ENCODE measurements around the gene TMEM218.

Gene TMEM218

DNA sequence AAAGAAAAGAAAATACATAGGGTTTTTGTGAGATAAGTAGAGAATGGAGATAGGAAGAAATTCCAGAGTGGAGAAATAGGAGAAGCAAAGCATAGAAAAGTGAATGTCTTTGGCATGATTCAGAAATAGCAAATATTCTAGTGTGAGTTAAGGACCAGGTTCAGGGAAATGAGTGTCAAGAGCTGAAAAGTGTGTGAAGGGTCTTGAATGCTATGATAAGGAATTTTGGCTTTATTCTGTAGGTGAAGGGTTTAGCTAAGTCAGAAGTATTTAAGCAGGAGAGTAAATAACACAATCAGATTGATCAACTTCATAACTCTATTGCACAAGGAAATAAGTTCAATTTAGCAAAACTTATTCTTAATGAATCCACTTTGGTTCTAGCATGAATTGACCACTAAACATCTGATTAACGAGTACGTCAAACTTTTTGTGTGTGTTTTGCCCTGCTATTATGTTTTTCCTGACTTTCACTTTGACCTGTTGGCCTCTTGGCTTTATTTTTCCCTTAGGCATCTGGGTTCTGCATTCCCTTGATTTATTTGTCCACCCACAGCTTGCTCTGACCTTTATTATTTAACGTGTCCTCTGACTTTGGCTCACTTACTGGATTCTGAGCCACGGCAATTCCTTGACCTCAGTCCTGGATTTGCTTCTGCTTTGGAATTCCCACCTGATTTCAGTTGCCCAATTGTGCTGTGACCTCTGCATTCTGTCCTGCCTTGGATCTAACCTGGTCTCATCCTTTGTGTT, 11.9 kb upstream of the TMEM218 start:
- no peak for TF ChIP-seq JUND (IDR thresholded peaks at IDR 0.05; ENCODE audit: low read depth)
- DNase-seq (ENCODE audit: low read depth in 1 of 2, low spot score in 1 of 2) = no peak
- in situ Hi-C loops (cut with HindIII; ENCODE audit: low pct_unique_long_range_greater_than_20kb, low sequenced_read_pairs) = no loop called here

DNA sequence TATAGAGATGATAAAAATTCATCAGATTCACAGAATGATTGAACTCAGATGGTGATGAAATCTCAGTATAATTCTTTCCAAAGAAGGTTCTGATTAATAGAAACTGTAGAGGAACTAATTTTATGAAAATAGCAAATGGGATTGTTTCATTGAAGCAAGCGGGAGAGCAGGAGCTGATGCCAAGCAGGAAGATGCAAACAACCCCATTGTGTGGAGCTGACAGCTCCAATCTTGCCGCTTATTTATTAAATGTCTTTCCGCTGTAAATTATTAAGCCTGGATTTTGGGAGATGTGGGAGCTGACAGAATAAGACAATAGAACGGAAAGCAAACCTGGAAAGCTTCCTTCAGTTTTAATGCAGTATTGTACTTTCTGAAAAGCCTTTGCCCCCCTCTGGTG, 6.0 kb upstream of the TMEM218 start:
- in situ Hi-C loops (cut with HindIII; ENCODE audit: low pct_unique_long_range_greater_than_20kb, low sequenced_read_pairs) = no loop called here

DNA sequence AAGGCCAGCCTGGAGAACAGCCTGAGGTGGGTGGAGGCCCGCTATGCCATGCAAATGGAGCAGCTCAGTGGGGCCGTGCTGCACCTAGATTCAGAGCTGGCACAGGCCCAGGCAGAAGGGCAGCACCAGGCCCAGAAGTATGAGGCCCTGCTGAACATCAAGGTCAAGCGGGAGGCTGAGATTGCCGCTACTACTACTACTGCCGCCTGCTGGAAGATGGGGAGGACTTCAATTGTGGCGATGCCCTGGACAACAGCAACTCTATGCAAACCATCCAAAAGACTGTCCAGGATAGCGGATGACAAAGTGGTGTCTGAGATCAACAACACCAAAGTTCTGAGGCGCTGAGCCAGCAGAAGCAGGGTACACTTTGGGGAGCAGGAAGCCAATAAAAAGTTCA, 3.1 kb upstream of the TMEM218 start:
- no peak for TF ChIP-seq JUND (IDR thresholded peaks at IDR 0.05; ENCODE audit: low read depth)
- no peak for DNase-seq (ENCODE audit: low read depth in 1 of 2, low spot score in 1 of 2)
- in situ Hi-C loops (cut with HindIII; ENCODE audit: low pct_unique_long_range_greater_than_20kb, low sequenced_read_pairs) = no loop called here

More for the DNA sequence above, 6.0 kb upstream of the TMEM218 start:
- TF ChIP-seq JUND (IDR thresholded peaks at IDR 0.05; ENCODE audit: low read depth) = no peak
- DNase-seq (ENCODE audit: low read depth in 1 of 2, low spot score in 1 of 2) = no peak

DNA sequence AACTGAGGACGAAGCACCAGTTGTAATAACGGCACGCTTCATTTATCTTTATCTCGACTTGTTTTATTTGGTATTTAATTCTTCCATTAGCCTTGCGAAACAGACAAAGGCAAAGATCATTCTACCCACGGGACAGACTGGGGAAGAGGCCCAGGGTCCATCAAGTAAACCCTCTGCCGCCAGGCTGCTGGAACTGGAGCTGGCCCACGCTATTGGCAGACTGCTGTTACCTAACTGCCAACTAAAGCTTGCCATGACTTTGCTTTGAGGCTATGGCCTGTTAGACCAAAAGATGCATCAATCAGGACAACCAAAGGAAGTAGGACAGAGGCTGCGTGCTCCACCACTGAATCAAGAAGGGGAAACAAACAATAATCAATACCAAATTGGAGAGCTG, 780 bp upstream of the TMEM218 start:
- DNase-seq (ENCODE audit: low read depth in 1 of 2, low spot score in 1 of 2) = no peak
- in situ Hi-C loops (cut with HindIII; ENCODE audit: low pct_unique_long_range_greater_than_20kb, low sequenced_read_pairs) = no loop called here
- TF ChIP-seq JUND (IDR thresholded peaks at IDR 0.05; ENCODE audit: low read depth) = no peak

DNA sequence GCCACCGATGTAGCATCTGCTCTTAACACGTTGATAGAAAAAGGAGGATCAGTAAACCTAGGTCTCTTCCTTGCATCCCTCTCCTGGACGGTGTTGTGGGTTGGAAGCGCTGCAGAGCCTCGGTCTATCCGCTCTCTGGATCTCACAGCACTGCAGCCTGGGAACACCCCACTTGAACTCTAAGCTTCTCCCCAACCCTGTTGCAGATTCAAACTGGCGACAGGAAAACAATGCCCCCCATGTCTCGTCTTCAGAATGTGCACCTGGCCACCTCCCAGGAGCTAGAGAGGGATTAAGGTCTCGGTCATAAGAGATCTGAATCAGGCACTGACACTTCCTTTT, 454 bp downstream of the TMEM218 start:
- in situ Hi-C loops (cut with HindIII; ENCODE audit: low pct_unique_long_range_greater_than_20kb, low sequenced_read_pairs) = no loop called here
- peak in 1 of 2 experiments; percentile 41 for DNase-seq (ENCODE audit: low read depth in 1 of 2, low spot score in 1 of 2)
- TF ChIP-seq JUND (IDR thresholded peaks at IDR 0.05; ENCODE audit: low read depth) = no peak

DNA sequence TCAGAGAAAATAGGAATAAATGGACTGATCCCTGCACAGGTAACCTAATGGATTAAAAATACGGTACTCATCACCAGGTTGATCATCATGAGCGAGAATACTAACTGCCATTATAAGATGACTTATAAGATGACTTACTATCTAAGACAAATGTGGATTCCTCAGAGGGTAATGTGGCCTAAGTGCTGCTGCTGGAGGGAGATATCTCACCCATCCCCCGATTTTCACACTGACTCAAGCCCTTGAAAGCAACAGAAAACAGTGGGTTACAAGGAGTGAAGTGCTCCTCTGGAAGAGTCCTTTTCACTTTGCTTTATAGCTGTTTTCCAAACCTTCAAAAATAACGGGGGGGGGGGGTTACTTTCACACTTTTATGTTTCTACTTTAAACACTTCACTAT, 920 bp downstream of the TMEM218 start:
- TF ChIP-seq JUND (IDR thresholded peaks at IDR 0.05; ENCODE audit: low read depth) = no peak
- DNase-seq (ENCODE audit: low read depth in 1 of 2, low spot score in 1 of 2) = no peak

DNA sequence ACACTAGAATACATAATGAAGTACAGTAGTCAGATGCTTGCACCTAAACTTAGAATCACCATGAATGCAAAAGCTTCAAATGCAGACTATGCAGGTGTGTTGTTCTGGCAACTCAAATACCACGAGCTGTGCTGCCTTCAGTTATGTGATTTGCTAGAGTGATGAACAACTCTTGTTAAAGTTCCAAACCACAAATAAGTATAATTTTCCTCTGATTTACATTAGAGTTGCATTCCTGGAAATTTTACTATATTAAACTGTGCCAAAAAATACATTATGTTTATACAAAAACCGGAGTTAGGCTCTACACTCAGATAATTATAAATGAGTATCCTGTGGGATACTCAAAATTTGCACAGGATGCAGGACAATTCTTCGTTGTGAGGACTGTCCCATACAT, 3.0 kb downstream of the TMEM218 start:
- DNase-seq (ENCODE audit: low read depth in 1 of 2, low spot score in 1 of 2) = no peak
- no peak for TF ChIP-seq JUND (IDR thresholded peaks at IDR 0.05; ENCODE audit: low read depth)
- in situ Hi-C loops (cut with HindIII; ENCODE audit: low pct_unique_long_range_greater_than_20kb, low sequenced_read_pairs) = no loop called here

More for the DNA sequence above, 920 bp downstream of the TMEM218 start:
- in situ Hi-C loops (cut with HindIII; ENCODE audit: low pct_unique_long_range_greater_than_20kb, low sequenced_read_pairs) = no loop called here

DNA sequence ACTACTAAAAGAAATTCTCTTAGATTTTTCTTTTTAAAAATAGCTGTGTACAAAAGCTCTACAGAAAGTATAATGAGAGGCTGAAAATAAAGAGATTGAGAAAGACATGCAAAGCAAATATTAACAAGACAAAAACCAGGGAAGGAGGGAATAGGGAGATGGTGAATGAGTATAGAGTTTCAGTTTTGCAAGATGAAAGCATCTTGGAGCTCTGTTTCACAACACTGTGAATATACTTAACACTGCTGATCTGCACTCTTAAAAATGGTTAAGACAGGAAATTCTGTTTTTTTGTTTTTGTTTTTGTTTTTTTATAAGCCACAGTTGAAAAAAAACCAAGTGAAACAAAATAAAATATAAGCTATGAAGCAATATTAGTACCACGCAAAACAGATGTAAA, 5.5 kb downstream of the TMEM218 start:
- no peak for DNase-seq (ENCODE audit: low read depth in 1 of 2, low spot score in 1 of 2)
- TF ChIP-seq JUND (IDR thresholded peaks at IDR 0.05; ENCODE audit: low read depth) = no peak
- in situ Hi-C loops (cut with HindIII; ENCODE audit: low pct_unique_long_range_greater_than_20kb, low sequenced_read_pairs) = no loop called here

DNA sequence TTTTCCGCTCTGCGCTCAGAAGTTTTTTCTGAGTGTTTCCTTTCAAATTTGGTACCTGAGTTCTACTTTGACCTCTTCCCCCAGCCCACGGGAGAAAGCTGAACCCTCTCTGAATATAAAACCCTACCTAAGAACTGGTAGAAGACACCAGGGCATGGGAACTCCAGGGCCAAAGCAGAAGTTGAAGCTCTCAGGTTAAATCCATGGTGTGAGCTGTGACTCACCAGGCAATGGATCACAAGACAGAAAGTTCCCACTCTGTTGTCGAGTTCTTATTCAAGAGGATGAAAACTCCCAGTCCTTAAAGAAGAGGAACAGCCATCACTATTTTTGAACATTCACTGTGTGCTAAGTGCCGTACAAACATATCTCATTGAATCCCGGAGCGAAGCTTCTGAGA, 8.9 kb downstream of the TMEM218 start:
- TF ChIP-seq JUND (IDR thresholded peaks at IDR 0.05; ENCODE audit: low read depth) = no peak
- in situ Hi-C loops (cut with HindIII; ENCODE audit: low pct_unique_long_range_greater_than_20kb, low sequenced_read_pairs) = no loop called here
- no peak for DNase-seq (ENCODE audit: low read depth in 1 of 2, low spot score in 1 of 2)

DNA sequence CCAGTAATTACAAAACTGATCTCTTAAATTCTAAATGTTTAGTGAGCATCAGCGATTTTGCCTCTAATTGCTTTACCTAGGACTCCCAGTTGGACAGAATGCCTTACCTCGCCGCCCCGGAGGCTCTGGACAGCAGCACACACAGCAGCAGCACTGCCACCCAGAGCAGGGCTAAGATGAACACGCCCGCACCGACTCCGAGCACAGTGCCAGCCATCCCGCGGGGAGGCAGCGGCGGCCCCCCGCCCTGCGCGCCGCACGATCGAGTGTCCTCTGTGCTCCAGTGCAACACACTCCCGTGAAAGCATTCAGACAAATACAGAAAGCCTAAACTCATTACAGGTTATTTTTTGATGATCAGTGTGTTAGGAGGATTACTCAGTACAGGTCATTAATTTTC, 9.4 kb downstream of the TMEM218 start:
- TF ChIP-seq JUND (IDR thresholded peaks at IDR 0.05; ENCODE audit: low read depth) = no peak
- in situ Hi-C loops (cut with HindIII; ENCODE audit: low pct_unique_long_range_greater_than_20kb, low sequenced_read_pairs) = no loop called here
- DNase-seq (ENCODE audit: low read depth in 1 of 2, low spot score in 1 of 2) = no peak

DNA sequence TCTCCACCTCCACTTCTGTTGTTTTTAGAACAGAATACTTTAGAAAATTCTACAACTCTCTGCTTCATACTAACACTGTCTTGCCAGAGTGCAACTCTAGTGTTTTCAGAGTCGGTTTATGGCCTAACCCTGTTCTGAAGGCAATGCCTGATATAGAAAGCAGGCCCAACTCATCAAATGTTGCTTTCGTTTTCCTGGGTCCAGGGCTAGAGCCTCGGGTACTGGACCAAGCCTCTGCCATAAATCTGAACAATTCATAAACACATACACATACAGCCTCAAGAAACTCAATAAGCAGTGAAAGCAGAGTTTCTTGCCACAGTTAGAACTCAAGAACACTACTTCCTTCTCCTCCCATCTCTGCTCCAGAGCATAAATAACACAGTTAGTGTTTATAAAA, 9.8 kb downstream of the TMEM218 start:
- DNase-seq (ENCODE audit: low read depth in 1 of 2, low spot score in 1 of 2) = no peak
- TF ChIP-seq JUND (IDR thresholded peaks at IDR 0.05; ENCODE audit: low read depth) = no peak
- in situ Hi-C loops (cut with HindIII; ENCODE audit: low pct_unique_long_range_greater_than_20kb, low sequenced_read_pairs) = no loop called here

DNA sequence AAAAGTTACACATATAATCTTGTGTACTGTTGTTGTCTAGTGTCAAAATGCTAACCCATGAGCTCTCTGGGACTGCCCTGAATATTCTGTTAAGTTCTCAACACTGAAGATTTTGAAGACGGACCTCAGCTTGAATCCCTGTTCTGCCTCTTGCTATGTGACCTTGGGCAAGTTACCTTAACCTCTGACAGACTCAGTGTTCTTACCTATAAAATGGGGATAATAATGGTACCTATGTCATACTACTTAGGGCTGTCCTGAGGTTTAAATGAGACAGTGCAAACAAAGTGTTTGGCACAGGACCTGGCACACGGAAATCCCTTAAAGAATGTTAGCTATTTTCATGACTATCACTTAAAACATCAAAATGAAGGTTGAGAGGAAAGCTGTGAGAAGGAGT, 11.3 kb downstream of the TMEM218 start:
- no peak for TF ChIP-seq JUND (IDR thresholded peaks at IDR 0.05; ENCODE audit: low read depth)
- in situ Hi-C loops (cut with HindIII; ENCODE audit: low pct_unique_long_range_greater_than_20kb, low sequenced_read_pairs) = no loop called here
- no peak for DNase-seq (ENCODE audit: low read depth in 1 of 2, low spot score in 1 of 2)

DNA sequence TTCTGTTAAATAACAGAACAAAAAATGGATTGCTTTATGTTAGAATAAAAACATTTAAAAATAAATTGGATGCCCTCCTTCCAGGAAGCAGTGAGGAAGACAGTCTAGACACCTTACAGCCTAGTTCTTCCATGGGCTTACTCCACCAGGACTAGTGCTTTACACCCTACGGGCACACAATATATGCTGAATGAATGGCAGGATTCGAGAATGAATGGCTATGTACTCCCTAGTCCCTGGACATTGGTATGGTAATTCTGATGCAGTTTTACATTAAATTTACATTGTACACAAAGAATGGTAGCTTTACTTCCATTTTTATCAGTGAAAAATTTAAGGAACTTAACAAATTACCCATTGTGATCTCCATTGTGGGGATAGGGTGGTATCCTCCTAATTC, 16.7 kb downstream of the TMEM218 start:
- no peak for DNase-seq (ENCODE audit: low read depth in 1 of 2, low spot score in 1 of 2)
- in situ Hi-C loops (cut with HindIII; ENCODE audit: low pct_unique_long_range_greater_than_20kb, low sequenced_read_pairs) = no loop called here
- TF ChIP-seq JUND (IDR thresholded peaks at IDR 0.05; ENCODE audit: low read depth) = no peak

DNA sequence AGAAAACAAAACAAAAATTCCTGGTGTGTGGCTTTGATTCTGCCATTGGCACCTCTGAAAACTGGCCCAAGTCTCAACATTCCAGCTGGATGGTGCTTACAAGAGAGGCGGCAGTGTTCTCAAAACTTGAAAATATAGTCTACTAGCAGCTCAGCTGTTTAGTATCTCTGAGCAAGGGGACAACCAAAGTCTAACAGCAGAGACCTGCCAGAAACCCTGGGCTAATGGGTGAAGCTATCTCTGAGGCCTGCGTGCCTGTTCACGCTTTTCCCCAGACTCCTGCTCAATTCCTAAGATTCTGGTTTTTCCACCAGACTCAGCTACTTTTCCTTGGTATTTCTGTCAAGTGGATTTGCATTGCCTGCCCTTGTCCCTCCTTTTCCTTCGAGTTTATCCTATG, 17.9 kb downstream of the TMEM218 start:
- in situ Hi-C loops (cut with HindIII; ENCODE audit: low pct_unique_long_range_greater_than_20kb, low sequenced_read_pairs) = no loop called here
- TF ChIP-seq JUND (IDR thresholded peaks at IDR 0.05; ENCODE audit: low read depth) = no peak
- no peak for DNase-seq (ENCODE audit: low read depth in 1 of 2, low spot score in 1 of 2)
